T-helper 17 cell (primary cell): ENCODE measurements around the gene ZNF488. TPM values are rescaled to one million over a fixed set of nuclear protein-coding genes. Genes with fewer than 3 reads are reported as not detected.

Experiments
- ATAC-seq: fragments of 150-1000 bp; cut with Tn5 transposase; 2 replicates; pipeline ENCODE4 v1.10.0; 2021; ENCODE audit warnings: mild to moderate bottlenecking, moderate library complexity
- DNase-seq, 3 donors: peaks; one replicate each; pipeline versions ENCODE4 v3.0.0 to v3.0.0-alpha.2; 2020 to 2021
- H3K9me3 ChIP-seq: one replicate; pipeline ENCODE4 v1.7.0; 2013; ENCODE audit warnings: low read length, mild to moderate bottlenecking; ENCODE audit not compliant: control insufficient read depth, poor library complexity, severe bottlenecking
- H3K27ac Mint-ChIP-seq: one replicate; pipeline ENCODE4 v1.8.0; 2022; ENCODE audit warnings: mild to moderate bottlenecking, moderate library complexity, mixed read lengths
- H3K27me3 Mint-ChIP-seq: one replicate; pipeline ENCODE4 v1.8.0; 2022; ENCODE audit warnings: mixed read lengths
- H3K36me3 Mint-ChIP-seq: one replicate; pipeline ENCODE4 v1.8.0; 2022; ENCODE audit warnings: low read depth, mixed read lengths
- H3K4me1 Mint-ChIP-seq: one replicate; pipeline ENCODE4 v1.8.0; 2022; ENCODE audit warnings: mild to moderate bottlenecking, mixed read lengths
- H3K4me3 Mint-ChIP-seq: one replicate; pipeline ENCODE4 v1.8.0; 2022; ENCODE audit warnings: mild to moderate bottlenecking, moderate library complexity, mixed read lengths
- total RNA-seq, 4 donors: library from RNA in 2 of 4; stranded (reverse) in 2 of 4; gene quantifications; one replicate each; pipeline ENCODE4 v1.2.3 and lab custom pipeline; 2022 to 2026

The ZNF488 gene
- total RNA-seq, 2 donors from 2014 or later: not detected

- Mint-ChIP-seq H3K36me3 (no peaks in the 10 kb centered on the region), H3K4me3 (no peak overlapping the region), H3K27me3 (peaks cover 6% of the 10 kb centered on the region), H3K4me1 (no peaks in the 10 kb centered on the region), H3K27ac (no peak overlapping the region)
- H3K9me3 ChIP-seq: no peaks in the 10 kb centered on the region
- DNase-seq (no peak), ATAC-seq (no peak)
Observed at GRCh38 chr10:47351899-47352815, 31.9 kb downstream of the ZNF488 start.

- no peak overlapping the region for H3K27ac Mint-ChIP-seq
- H3K9me3 ChIP-seq: no peaks in the 10 kb centered on the region
- peaks cover 2% of the 10 kb centered on the region for H3K4me1 Mint-ChIP-seq
- H3K27me3 Mint-ChIP-seq: peaks cover 11% of the 10 kb centered on the region
- H3K36me3 Mint-ChIP-seq: no peaks in the 10 kb centered on the region
- DNase-seq: no peak
- no peak overlapping the region for H3K4me3 Mint-ChIP-seq
- ATAC-seq: no peak
Observed at GRCh38 chr10:47350671-47351640, 33.1 kb downstream of the ZNF488 start.

- ATAC-seq (no peak), DNase-seq (no peak)
- no peak overlapping the region for H3K27ac Mint-ChIP-seq
- peaks cover 21% of the 10 kb centered on the region for H3K27me3 Mint-ChIP-seq
- H3K4me3 Mint-ChIP-seq: no peak overlapping the region
- no peaks in the 10 kb centered on the region for H3K36me3 Mint-ChIP-seq
- peaks cover 2% of the 10 kb centered on the region for H3K4me1 Mint-ChIP-seq
- H3K9me3 ChIP-seq: no peaks in the 10 kb centered on the region
Observed at GRCh38 chr10:47349941-47350371, 34.1 kb downstream of the ZNF488 start.

GRCh38 chr10:47349516-47349915, 34.6 kb downstream of the ZNF488 start:
- ATAC-seq: no peak
- no peaks in the 10 kb centered on the region for H3K9me3 ChIP-seq
- no peaks in the 10 kb centered on the region for H3K36me3 Mint-ChIP-seq
- no peak for DNase-seq
- H3K27me3 Mint-ChIP-seq: peaks cover 21% of the 10 kb centered on the region
- no peak overlapping the region for H3K4me3 Mint-ChIP-seq
- no peak overlapping the region for H3K27ac Mint-ChIP-seq
- H3K4me1 Mint-ChIP-seq: peaks cover 2% of the 10 kb centered on the region

GRCh38 chr10:47348661-47349470, 35.2 kb downstream of the ZNF488 start:
- H3K27ac Mint-ChIP-seq: no peak overlapping the region
- H3K27me3 Mint-ChIP-seq: peaks cover 21% of the 10 kb centered on the region
- DNase-seq (no peak), ATAC-seq (no peak)
- H3K4me1 Mint-ChIP-seq: peaks cover 2% of the 10 kb centered on the region
- H3K9me3 ChIP-seq: no peaks in the 10 kb centered on the region
- no peaks in the 10 kb centered on the region for H3K36me3 Mint-ChIP-seq
- no peak overlapping the region for H3K4me3 Mint-ChIP-seq

GRCh38 chr10:47348138-47348651, 35.9 kb downstream of the ZNF488 start, which contains the start of gene RBP3:
Gene RBP3, plus strand, starts transcription at chr10:47348363. Its CDS starts 122 bp downstream, at chr10:47348485.
- no peaks in the 10 kb centered on the region for H3K9me3 ChIP-seq
- H3K4me3 Mint-ChIP-seq: no peak within 1 kb of the TSS
- no peak for DNase-seq
- peaks cover 25% of the 10 kb centered on the region for H3K27me3 Mint-ChIP-seq
- no peak within 1 kb of the TSS for H3K27ac Mint-ChIP-seq
- no peaks in the 10 kb centered on the region for H3K36me3 Mint-ChIP-seq
- peaks cover 2% of the 10 kb centered on the region for H3K4me1 Mint-ChIP-seq
- no peak for ATAC-seq

GRCh38 chr10:47347303-47347675, 36.8 kb downstream of the ZNF488 start:
- DNase-seq (no peak), ATAC-seq (no peak)
- Mint-ChIP-seq H3K27me3 (peaks cover 26% of the 10 kb centered on the region), H3K36me3 (no peaks in the 10 kb centered on the region), H3K4me3 (no peak overlapping the region), H3K27ac (no peak overlapping the region), H3K4me1 (peaks cover 2% of the 10 kb centered on the region)
- H3K9me3 ChIP-seq: no peaks in the 10 kb centered on the region

GRCh38 chr10:47346581-47347302, 37.4 kb downstream of the ZNF488 start:
- H3K9me3 ChIP-seq: no peaks in the 10 kb centered on the region
- H3K27me3 Mint-ChIP-seq: peaks cover 26% of the 10 kb centered on the region
- DNase-seq (no peak), ATAC-seq (no peak)
- H3K4me1 Mint-ChIP-seq: peaks cover 2% of the 10 kb centered on the region
- H3K36me3 Mint-ChIP-seq: no peaks in the 10 kb centered on the region
- H3K27ac Mint-ChIP-seq: peak overlapping the region; percentile 24
- no peak overlapping the region for H3K4me3 Mint-ChIP-seq

GRCh38 chr10:47344996-47345870, 38.9 kb downstream of the ZNF488 start:
- DNase-seq: no peak
- ATAC-seq: no peak
- H3K36me3 Mint-ChIP-seq: no peaks in the 10 kb centered on the region
- peaks cover 2% of the 10 kb centered on the region for H3K4me1 Mint-ChIP-seq
- no peaks in the 10 kb centered on the region for H3K9me3 ChIP-seq
- no peak overlapping the region for H3K4me3 Mint-ChIP-seq
- H3K27ac Mint-ChIP-seq: no peak overlapping the region
- peaks cover 39% of the 10 kb centered on the region for H3K27me3 Mint-ChIP-seq

GRCh38 chr10:47340608-47341170, 43.4 kb downstream of the ZNF488 start:
- no peaks in the 10 kb centered on the region for H3K4me1 Mint-ChIP-seq
- peak; percentile 42 to 63 (median 46) for DNase-seq
- no peak overlapping the region for H3K4me3 Mint-ChIP-seq
- ATAC-seq: peak; percentile 76
- H3K9me3 ChIP-seq: no peaks in the 10 kb centered on the region
- H3K36me3 Mint-ChIP-seq: no peaks in the 10 kb centered on the region
- no peak overlapping the region for H3K27ac Mint-ChIP-seq
- peaks cover 51% of the 10 kb centered on the region for H3K27me3 Mint-ChIP-seq
